ENCODE data around the gene PPP2CA.

The PPP2CA gene

GRCh38 chr5:134145041-134145757, 80.7 kb downstream of the PPP2CA start:
- no peak overlapping the region for H3K4me3 ChIP-seq (ENCODE audit: low read depth, low read length)
- TF ChIP-seq, protein P1, sequence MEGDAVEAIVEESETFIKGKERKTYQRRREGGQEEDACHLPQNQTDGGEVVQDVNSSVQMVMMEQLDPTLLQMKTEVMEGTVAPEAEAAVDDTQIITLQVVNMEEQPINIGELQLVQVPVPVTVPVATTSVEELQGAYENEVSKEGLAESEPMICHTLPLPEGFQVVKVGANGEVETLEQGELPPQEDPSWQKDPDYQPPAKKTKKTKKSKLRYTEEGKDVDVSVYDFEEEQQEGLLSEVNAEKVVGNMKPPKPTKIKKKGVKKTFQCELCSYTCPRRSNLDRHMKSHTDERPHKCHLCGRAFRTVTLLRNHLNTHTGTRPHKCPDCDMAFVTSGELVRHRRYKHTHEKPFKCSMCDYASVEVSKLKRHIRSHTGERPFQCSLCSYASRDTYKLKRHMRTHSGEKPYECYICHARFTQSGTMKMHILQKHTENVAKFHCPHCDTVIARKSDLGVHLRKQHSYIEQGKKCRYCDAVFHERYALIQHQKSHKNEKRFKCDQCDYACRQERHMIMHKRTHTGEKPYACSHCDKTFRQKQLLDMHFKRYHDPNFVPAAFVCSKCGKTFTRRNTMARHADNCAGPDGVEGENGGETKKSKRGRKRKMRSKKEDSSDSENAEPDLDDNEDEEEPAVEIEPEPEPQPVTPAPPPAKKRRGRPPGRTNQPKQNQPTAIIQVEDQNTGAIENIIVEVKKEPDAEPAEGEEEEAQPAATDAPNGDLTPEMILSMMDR (IDR thresholded peaks at IDR 0.05; ENCODE audit: low read depth, low read length), result no peak

Data from WI38 (cell line).